ENCODE measurements around the gene PRICKLE4. TPM values are rescaled to one million over a fixed set of nuclear protein-coding genes. Genes with fewer than 3 reads are reported as not detected.

Gene PRICKLE4
- polyA plus RNA-seq, 4 donors, result 0.89 to 1.7 (median 1.6) TPM; not detected in 1

DNA sequence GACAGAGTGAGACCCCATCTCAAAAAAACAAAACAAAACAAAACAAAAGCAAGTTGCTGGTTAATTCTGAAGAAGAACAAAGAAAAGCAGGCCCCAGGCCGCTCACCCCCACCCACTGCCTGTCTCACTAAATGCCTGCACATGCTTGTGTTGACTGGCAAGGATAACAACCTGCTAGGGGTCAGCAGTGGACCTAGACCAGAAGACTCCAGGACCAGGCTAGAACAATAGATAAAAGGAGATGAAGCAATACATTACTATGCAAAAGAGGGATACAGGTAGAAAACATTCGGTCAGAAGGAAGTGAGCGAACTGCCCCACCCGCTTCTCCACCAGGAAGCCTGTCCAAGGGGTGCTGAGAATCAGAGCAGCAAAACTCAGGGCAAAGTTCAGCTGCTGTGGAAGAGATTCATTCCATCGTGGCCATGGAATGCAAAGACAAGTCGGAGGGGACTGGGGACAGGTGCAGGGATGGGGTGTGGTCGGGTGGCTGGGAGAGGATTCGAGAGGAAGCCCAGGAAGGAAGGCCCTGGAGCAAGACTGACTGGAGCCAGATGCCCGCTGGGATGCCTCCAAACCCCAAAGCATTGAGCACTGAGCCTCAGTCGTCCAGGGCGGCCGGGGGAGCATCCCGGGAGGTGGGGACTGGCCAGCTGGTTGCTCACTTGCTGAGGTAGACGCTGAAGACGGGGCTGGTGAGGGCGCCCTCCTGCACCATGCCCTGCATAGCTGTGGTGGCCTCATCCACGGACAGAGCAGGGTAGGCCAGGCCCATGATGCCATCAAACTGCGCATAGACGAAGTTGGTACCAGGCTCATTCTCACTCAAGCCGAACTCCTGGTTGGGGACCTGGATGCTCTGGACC, 38.7 kb upstream of the PRICKLE4 start:
- H3K36me3 ChIP-seq (ENCODE audit: control insufficient read depth in 3 of 3, insufficient read depth in 2 of 3, low read depth in 1 of 3, low read length in 3 of 3), result no peaks in the 10 kb centered on the region
- no peaks in the 10 kb centered on the region for H3K9me3 ChIP-seq (ENCODE audit: control insufficient read depth in 2 of 2, insufficient read depth in 1 of 2, low read depth in 1 of 2, low read length in 1 of 2)
- no peak for FAIRE-seq
- H3K4me3 ChIP-seq (ENCODE audit: low read depth in 1 of 3, low read length in 3 of 3), result no peak overlapping the region
- DNase-seq, result peak; percentile 91 to 92
- no peaks in the 10 kb centered on the region for H3K27me3 ChIP-seq (ENCODE audit: control insufficient read depth in 3 of 3, insufficient read depth in 3 of 3, low read length in 3 of 3)
- WGBS, 3 donors, result 68 to 75% (median 68%) methylated on average over 19 to 20 of the region's 20 CpGs
- peak overlapping the region; percentile 58 to 82 (median 77) for H3K27ac ChIP-seq (ENCODE audit: low read depth in 1 of 3, low read length in 2 of 3)
- peaks cover 0 to 25% (median 2%) of the 10 kb centered on the region in 3 donors for H3K4me1 ChIP-seq (ENCODE audit: control insufficient read depth in 3 of 3, insufficient read depth in 2 of 3, low read depth in 1 of 3, low read length in 2 of 3)

DNA sequence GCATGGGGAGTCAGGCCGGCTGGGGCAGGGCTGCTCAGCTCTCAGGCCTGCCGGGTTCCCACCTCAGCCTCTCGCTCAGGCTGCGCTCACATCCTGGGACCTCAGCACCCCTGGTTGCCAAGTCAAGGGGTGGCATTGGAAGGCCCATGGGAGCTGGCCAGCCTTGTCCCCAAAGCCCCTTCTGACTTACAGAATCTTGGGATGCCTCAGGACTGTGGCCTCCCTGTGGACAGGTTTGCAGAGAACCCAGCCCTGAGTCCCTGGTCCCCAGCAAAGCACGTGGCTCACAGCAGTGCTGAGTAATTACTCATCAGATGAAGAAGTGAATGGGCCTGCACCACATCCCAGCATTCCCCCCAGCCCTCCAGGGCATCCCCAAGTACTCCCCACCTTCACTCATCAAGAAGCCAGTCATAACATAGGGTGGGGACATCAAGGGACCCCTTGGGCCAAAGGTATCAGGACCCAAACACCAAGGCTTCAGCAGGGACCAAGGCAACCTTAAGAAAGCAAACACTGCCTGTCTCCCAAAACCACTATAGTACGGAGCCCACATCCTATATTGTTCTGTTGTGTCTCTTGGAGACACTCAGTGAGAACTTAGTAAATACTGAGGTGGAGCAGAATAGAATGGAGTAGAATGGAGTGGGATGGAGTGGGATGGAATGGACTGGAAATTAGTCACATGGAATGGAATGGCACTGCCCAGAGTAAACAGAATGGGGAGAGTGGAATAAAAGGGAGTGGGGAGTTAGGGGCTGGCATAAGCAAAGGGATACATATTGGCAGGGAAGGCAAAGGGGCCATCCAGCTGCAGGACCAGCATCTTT, 37.0 kb upstream of the PRICKLE4 start:
- Histone ChIP-seq H3K4me3 (ENCODE audit: low read depth in 1 of 3, low read length in 3 of 3) (no peak overlapping the region), H3K27me3 (ENCODE audit: control insufficient read depth in 3 of 3, insufficient read depth in 3 of 3, low read length in 3 of 3) (no peaks in the 10 kb centered on the region), H3K36me3 (ENCODE audit: control insufficient read depth in 3 of 3, insufficient read depth in 2 of 3, low read depth in 1 of 3, low read length in 3 of 3) (no peaks in the 10 kb centered on the region), H3K27ac (ENCODE audit: low read depth in 1 of 3, low read length in 2 of 3) (no peak overlapping the region), H3K4me1 (ENCODE audit: control insufficient read depth in 3 of 3, insufficient read depth in 2 of 3, low read depth in 1 of 3, low read length in 2 of 3) (peaks cover 0 to 25% (median 2%) of the 10 kb centered on the region in 3 donors), H3K9me3 (ENCODE audit: control insufficient read depth in 2 of 2, insufficient read depth in 1 of 2, low read depth in 1 of 2, low read length in 1 of 2) (no peaks in the 10 kb centered on the region)
- FAIRE-seq (no peak), DNase-seq (no peak)
- WGBS, 3 donors, result 87 to 95% (median 94%) methylated on average over 6 of the region's 6 CpGs

DNA sequence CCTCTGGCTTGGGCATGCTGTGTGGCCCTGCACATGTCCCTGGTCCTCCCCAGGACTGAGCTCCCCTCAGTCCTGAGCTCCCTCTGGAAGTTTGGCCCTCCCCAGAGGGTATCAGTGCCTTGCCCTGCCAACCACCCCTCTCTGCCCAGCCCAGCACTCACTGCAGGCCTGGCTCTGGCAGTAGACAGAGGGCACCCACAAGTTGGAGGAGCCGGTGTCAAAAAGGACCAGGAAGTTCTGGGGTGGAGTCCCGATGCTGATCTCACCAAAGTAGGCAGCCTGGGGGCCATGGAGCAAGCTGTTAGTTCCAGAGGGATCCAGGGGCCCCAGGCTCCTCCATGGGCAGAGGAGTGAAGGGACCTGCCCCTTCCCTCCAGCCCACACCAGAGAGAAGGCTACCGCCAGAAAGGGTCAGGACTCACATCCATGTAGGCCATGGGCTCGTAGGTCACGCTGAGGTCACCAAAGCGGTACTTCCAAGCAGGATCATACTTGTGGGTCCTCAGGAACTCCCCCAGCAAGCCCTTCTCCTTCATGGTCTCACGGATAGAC, 36.3 kb upstream of the PRICKLE4 start:
- Histone ChIP-seq H3K4me1 (ENCODE audit: control insufficient read depth in 3 of 3, insufficient read depth in 2 of 3, low read depth in 1 of 3, low read length in 2 of 3) (peaks cover 0 to 20% (median 2%) of the 10 kb centered on the region in 3 donors), H3K27me3 (ENCODE audit: control insufficient read depth in 3 of 3, insufficient read depth in 3 of 3, low read length in 3 of 3) (no peaks in the 10 kb centered on the region), H3K36me3 (ENCODE audit: control insufficient read depth in 3 of 3, insufficient read depth in 2 of 3, low read depth in 1 of 3, low read length in 3 of 3) (no peaks in the 10 kb centered on the region), H3K4me3 (ENCODE audit: low read depth in 1 of 3, low read length in 3 of 3) (no peak overlapping the region), H3K27ac (ENCODE audit: low read depth in 1 of 3, low read length in 2 of 3) (no peak overlapping the region), H3K9me3 (ENCODE audit: control insufficient read depth in 2 of 2, insufficient read depth in 1 of 2, low read depth in 1 of 2, low read length in 1 of 2) (no peaks in the 10 kb centered on the region)
- WGBS, 3 donors, result 89 to 91% (median 90%) methylated on average over 7 of the region's 7 CpGs
- DNase-seq (no peak), FAIRE-seq (no peak)

DNA sequence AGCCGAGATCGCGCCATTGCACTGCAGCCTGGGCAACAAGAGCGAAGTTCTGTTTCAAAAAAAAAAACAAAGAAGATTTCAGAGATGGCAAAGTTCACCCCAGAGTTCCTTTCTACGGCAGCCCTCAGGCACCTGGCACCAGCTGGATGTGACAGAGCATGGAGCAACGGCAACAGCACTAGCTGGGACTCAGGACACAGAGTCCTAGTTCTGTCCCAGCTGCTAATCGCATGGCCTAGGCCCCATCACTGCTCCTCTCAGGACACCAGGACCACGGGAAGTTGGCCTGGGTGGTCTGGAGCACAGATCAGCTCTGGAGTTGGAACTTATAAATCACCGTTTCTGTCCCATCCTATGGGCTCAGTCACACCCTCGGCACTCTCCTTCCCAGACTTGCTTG, 34.5 kb upstream of the PRICKLE4 start:
- Histone ChIP-seq H3K4me1 (ENCODE audit: control insufficient read depth in 3 of 3, insufficient read depth in 2 of 3, low read depth in 1 of 3, low read length in 2 of 3) (peaks cover 0 to 12% (median 0%) of the 10 kb centered on the region in 3 donors), H3K27me3 (ENCODE audit: control insufficient read depth in 3 of 3, insufficient read depth in 3 of 3, low read length in 3 of 3) (no peaks in the 10 kb centered on the region), H3K27ac (ENCODE audit: low read depth in 1 of 3, low read length in 2 of 3) (no peak overlapping the region), H3K36me3 (ENCODE audit: control insufficient read depth in 3 of 3, insufficient read depth in 2 of 3, low read depth in 1 of 3, low read length in 3 of 3) (no peaks in the 10 kb centered on the region), H3K9me3 (ENCODE audit: control insufficient read depth in 2 of 2, insufficient read depth in 1 of 2, low read depth in 1 of 2, low read length in 1 of 2) (no peaks in the 10 kb centered on the region), H3K4me3 (ENCODE audit: low read depth in 1 of 3, low read length in 3 of 3) (no peak overlapping the region)
- DNase-seq, result no peak
- no peak for FAIRE-seq
- 42 to 73% (median 60%) methylated on average over 10 of the region's 10 CpGs for WGBS, 3 donors

DNA sequence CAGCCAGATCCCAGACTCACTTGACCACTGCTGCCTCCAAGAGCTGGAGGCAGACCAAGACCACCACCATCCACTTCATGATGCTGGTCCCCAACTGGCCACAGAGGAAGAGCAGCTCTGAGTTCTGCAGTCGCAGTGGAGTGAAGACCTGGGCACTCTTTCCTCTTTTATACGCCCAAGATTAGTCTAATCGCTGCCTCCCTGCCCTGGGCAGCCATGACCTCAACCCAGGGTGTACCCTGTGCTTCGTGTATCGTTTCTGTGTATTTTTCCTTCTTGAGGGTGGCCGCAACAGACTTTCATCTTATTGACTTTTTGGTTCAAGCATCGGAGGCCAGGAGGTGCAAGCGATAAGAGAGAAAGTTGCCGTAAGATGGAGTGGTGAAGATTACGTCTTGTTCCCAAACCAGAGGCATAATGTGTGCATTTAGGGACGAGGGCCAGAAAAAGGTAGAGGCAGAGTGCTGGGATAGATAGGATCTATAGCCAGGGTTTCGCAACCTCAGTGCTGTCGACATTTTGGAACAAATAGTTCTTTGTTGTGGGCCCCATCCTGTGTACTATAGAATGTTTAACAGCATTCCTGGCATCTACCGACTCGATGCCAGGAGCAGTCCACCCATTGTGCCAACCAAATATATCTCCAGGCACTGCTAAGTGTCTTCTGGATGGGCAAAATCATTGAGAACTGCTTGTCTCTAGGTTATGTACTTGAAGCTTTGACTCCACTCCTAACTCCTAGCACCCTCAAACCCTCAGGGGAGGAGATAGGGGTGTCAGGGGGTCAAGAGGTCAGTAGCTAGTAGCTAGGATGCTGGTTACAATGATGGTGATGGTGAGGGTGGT, 33.1 kb upstream of the PRICKLE4 start, which contains the start of gene PGC:
Gene PGC, minus strand, starts transcription at position 142 of the 846 bp plus-strand sequence. Its CDS starts 63 bp downstream, at position 79.
- no peak within 1 kb of the TSS for H3K4me3 ChIP-seq (ENCODE audit: low read depth in 1 of 3, low read length in 3 of 3)
- DNase-seq (no peak), FAIRE-seq (no peak)
- H3K4me1 ChIP-seq (ENCODE audit: control insufficient read depth in 3 of 3, insufficient read depth in 2 of 3, low read depth in 1 of 3, low read length in 2 of 3), result no peaks in the 10 kb centered on the region
- WGBS, 3 donors, result 72 to 78% (median 74%) methylated on average over 15 of the region's 15 CpGs
- H3K27ac ChIP-seq (ENCODE audit: low read depth in 1 of 3, low read length in 2 of 3), result no peak within 1 kb of the TSS
- no peaks in the 10 kb centered on the region for H3K9me3 ChIP-seq (ENCODE audit: control insufficient read depth in 2 of 2, insufficient read depth in 1 of 2, low read depth in 1 of 2, low read length in 1 of 2)
- H3K36me3 ChIP-seq (ENCODE audit: control insufficient read depth in 3 of 3, insufficient read depth in 2 of 3, low read depth in 1 of 3, low read length in 3 of 3), result no peaks in the 10 kb centered on the region
- H3K27me3 ChIP-seq (ENCODE audit: control insufficient read depth in 3 of 3, insufficient read depth in 3 of 3, low read length in 3 of 3), result no peaks in the 10 kb centered on the region

DNA sequence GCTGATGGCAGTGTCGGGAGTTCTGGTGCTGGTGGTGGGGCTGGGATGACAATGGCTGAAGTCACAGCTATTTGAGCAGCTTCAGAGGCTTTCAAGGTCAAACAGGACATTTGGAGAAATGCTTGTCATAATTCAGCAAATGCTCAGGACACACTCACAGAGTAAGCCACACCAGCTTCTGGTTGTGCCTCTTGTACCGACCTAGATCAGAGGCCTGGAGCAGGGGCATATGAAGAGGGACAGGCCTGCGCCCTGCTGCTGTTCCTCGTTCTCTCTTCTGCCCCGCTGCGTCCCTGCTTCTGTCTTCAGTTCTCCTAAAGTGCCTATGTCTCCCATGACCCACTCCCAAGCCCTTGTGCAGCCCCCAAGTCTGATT, 32.5 kb upstream of the PRICKLE4 start:
- Histone ChIP-seq H3K9me3 (ENCODE audit: control insufficient read depth in 2 of 2, insufficient read depth in 1 of 2, low read depth in 1 of 2, low read length in 1 of 2) (no peaks in the 10 kb centered on the region), H3K36me3 (ENCODE audit: control insufficient read depth in 3 of 3, insufficient read depth in 2 of 3, low read depth in 1 of 3, low read length in 3 of 3) (no peaks in the 10 kb centered on the region), H3K27me3 (ENCODE audit: control insufficient read depth in 3 of 3, insufficient read depth in 3 of 3, low read length in 3 of 3) (no peaks in the 10 kb centered on the region), H3K4me3 (ENCODE audit: low read depth in 1 of 3, low read length in 3 of 3) (no peak overlapping the region), H3K27ac (ENCODE audit: low read depth in 1 of 3, low read length in 2 of 3) (no peak overlapping the region), H3K4me1 (ENCODE audit: control insufficient read depth in 3 of 3, insufficient read depth in 2 of 3, low read depth in 1 of 3, low read length in 2 of 3) (no peaks in the 10 kb centered on the region)
- FAIRE-seq, result no peak
- DNase-seq, result no peak
- WGBS, 3 donors, result 88 to 98% (median 94%) methylated on average over 6 of the region's 6 CpGs

DNA sequence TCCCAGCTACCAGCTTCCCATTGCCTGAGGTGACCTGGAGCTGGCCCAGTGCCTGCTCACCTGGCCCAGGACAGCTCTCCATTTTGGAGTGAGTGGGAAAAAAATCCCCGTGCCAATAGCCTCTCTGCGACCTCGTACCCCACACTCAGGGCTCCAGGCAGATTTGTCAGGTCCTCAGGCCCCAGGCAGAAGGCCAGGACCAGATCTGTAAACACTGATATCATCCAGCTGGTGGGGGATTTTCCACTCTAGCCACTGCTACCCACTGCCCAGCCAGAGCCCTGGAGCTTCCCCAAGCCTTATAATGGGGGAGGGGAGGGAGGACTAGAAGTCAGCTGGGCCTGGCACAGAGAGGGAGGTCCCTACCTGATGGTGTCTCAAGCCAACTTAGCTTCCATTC, 32.0 kb upstream of the PRICKLE4 start:
- Histone ChIP-seq H3K27ac (ENCODE audit: low read depth in 1 of 3, low read length in 2 of 3) (no peak overlapping the region), H3K36me3 (ENCODE audit: control insufficient read depth in 3 of 3, insufficient read depth in 2 of 3, low read depth in 1 of 3, low read length in 3 of 3) (no peaks in the 10 kb centered on the region), H3K27me3 (ENCODE audit: control insufficient read depth in 3 of 3, insufficient read depth in 3 of 3, low read length in 3 of 3) (no peaks in the 10 kb centered on the region), H3K4me3 (ENCODE audit: low read depth in 1 of 3, low read length in 3 of 3) (no peak overlapping the region), H3K4me1 (ENCODE audit: control insufficient read depth in 3 of 3, insufficient read depth in 2 of 3, low read depth in 1 of 3, low read length in 2 of 3) (no peaks in the 10 kb centered on the region), H3K9me3 (ENCODE audit: control insufficient read depth in 2 of 2, insufficient read depth in 1 of 2, low read depth in 1 of 2, low read length in 1 of 2) (no peaks in the 10 kb centered on the region)
- DNase-seq (no peak), FAIRE-seq (no peak)
- WGBS, 3 donors, result 66 to 96% (median 81%) methylated on average over 3 of the region's 3 CpGs

DNA sequence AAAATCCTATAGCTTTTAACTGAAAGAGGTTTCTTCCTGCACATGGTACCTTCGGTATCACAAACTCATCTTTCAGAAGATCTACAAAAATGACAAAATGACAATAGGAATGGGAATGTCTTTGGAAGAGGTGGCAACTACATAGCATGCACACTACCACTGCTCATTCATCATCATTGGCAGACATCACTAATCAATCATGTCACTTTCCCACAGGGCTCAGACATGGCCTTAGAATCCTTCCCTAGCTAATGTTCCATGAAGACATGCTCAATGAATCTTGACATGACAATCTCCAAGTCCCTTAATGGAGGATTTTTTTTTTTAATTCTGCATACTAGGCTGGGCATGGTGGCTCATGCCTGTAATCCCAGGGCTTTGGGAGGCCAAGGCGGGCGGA, 30.2 kb upstream of the PRICKLE4 start:
- H3K4me3 ChIP-seq (ENCODE audit: low read depth in 1 of 3, low read length in 3 of 3), result no peak overlapping the region
- no peaks in the 10 kb centered on the region for H3K4me1 ChIP-seq (ENCODE audit: control insufficient read depth in 3 of 3, insufficient read depth in 2 of 3, low read depth in 1 of 3, low read length in 2 of 3)
- no peaks in the 10 kb centered on the region for H3K27me3 ChIP-seq (ENCODE audit: control insufficient read depth in 3 of 3, insufficient read depth in 3 of 3, low read length in 3 of 3)
- FAIRE-seq (no peak), DNase-seq (no peak)
- 93 to 97% (median 97%) methylated on average over 3 of the region's 3 CpGs for WGBS, 3 donors
- no peaks in the 10 kb centered on the region for H3K36me3 ChIP-seq (ENCODE audit: control insufficient read depth in 3 of 3, insufficient read depth in 2 of 3, low read depth in 1 of 3, low read length in 3 of 3)
- no peaks in the 10 kb centered on the region for H3K9me3 ChIP-seq (ENCODE audit: control insufficient read depth in 2 of 2, insufficient read depth in 1 of 2, low read depth in 1 of 2, low read length in 1 of 2)
- H3K27ac ChIP-seq (ENCODE audit: low read depth in 1 of 3, low read length in 2 of 3), result no peak overlapping the region
